GM21576 (cell line): ENCODE results near the gene NUP98.

Experiments
- ATAC-seq: cut with Tn5 transposase; IDR thresholded peaks from one replicate; pipeline ENCODE4 v1.9.1; 2021; ENCODE audit warnings: mild to moderate bottlenecking, moderate library complexity; ENCODE audit not compliant: unreplicated experiment

Gene NUP98

DNA sequence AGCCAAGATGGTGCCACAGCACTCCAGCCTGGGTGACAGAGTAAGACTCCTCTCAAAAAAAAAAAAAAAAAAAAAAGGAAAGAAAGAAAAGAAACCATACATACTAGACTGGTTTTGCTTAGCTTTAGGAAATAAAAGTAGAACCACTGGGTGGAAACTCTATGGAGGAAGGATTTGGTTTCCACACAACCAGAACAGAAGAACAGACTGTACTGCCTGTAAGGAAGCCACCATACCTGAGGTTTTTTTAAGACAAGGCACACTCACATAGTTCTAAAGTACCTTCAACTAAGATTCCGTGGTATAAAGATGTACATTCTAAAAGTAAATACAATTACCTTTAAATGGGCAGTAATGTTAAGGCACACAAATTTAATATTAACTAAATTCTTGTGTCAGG lies 58.6 kb downstream of the NUP98 start:
- no peak for ATAC-seq

DNA sequence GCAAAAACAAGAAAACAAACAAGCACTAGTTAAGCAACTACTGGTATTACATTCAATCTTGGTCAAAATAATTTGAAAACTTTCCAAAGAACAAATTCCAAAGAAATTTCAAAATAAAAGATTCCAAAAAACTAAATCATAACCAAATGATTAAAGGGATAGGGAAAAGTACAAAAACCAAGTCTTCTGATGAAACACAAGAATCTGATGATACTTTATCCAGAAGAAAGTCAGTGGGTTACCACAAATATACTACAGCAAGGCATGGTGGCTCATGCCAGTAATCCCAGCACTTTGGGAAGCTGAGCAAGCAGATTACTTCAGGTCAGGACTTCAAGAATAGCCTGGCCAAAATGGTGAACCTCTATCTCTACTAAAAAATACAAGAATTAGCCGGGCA lies 59.1 kb downstream of the NUP98 start:
- ATAC-seq: no peak

DNA sequence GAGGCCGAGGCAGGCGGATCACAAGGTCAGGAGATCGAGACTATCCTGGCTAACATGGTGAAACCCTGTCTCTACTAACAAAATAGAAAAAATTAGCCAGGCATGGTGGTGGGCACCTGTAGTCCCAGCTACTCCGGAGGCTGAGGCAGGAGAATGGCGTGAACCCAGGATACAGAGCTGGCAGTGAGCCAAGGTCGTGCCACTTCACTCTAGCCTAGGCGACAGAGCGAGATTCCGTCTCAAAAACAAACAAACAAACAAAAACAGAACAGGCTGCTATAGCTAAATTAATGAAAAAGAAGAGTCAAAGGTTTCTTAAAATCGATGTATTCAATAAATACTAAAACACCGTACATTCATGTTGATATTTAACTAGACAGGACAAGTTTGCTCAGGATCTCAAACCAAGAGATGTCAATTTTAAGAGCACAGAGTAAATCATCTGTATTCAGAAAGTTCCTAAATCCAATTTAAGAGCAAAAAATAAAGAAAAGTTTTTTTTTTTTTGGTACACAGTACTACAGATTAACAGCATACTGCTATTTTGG lies 59.9 kb downstream of the NUP98 start:
- no peak for ATAC-seq

DNA sequence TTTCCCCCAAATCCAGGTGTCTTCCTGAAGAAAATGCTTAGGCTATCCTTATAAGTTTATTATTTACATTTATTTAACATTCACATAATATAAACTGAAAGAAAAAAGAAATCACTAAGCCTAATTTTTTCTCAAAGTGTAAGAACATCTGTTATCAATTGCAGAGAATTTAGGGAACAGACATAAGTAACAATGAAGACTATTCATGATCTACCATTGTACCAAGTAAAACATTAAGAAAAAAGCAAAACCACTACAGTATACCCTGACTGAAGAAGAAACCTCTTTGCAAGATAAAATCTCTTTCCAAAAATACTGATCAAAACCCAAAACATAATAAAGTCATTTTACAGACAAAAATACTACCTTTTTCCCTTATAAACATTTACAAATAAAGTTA lies 60.5 kb downstream of the NUP98 start:
- ATAC-seq: no peak

- no peak for ATAC-seq
Observed at GRCh38 chr11:3735827-3736226, 61.5 kb downstream of the NUP98 start.

DNA sequence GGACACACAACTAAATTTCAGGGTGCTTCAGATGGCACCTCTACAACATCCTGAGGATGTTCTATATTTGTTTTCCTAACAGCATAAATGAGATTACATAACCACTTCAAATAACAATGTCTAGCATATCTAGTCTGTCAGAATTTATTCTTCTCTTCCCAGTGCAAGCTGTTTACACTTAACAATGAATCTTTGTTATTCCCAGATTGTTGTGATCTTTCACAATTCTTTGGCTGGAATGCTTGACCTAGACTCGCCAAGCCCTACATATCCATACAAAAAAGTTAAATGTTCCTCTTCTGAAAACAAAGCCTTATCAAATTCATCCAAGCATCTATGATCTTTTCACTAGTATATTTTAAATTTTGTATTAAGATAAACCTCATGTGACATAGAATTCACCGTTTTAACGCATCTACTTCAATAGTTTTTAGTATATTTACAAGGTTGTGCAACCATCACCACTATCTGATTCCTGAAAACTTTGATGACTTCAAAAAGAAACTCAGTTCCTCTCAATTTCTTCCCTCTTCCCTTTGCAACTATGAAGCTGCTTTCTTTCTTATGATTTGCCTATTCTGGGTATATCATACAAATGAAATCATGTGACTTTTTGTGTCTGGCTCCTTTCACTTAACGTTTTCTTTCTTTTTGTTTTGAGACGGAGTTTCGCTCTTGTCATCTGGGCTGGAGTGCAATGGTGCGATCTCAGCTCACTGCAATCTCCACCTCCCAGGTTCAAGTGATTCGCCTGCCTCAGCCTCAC lies 64.5 kb downstream of the NUP98 start:
- no peak for ATAC-seq

- no peak for ATAC-seq
Observed at GRCh38 chr11:3723014-3723708, 74.2 kb downstream of the NUP98 start.

GRCh38 chr11:3722100-3722499 lies 75.3 kb downstream of the NUP98 start:
- no peak for ATAC-seq

DNA sequence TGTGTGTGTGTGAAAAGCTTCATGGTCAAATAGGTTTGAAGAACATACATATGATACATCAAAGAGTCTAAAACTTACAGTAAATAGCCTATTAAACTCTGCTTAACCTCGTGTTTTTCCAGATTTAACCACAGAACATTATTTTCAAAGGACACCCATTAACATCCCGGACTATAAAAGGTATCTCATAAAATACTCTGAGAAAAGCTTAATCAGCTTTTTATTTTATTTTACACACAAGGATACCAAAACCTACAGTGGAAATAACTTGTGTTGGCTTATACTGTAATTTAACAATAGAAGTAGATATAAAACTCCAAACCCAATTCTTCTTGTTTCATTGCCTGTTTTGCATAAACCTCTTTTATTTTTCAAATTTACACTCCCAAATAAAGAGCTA lies 76.4 kb downstream of the NUP98 start:
- no peak for ATAC-seq

- no peak for ATAC-seq
Observed at GRCh38 chr11:3712274-3712673, 85.1 kb downstream of the NUP98 start.

DNA sequence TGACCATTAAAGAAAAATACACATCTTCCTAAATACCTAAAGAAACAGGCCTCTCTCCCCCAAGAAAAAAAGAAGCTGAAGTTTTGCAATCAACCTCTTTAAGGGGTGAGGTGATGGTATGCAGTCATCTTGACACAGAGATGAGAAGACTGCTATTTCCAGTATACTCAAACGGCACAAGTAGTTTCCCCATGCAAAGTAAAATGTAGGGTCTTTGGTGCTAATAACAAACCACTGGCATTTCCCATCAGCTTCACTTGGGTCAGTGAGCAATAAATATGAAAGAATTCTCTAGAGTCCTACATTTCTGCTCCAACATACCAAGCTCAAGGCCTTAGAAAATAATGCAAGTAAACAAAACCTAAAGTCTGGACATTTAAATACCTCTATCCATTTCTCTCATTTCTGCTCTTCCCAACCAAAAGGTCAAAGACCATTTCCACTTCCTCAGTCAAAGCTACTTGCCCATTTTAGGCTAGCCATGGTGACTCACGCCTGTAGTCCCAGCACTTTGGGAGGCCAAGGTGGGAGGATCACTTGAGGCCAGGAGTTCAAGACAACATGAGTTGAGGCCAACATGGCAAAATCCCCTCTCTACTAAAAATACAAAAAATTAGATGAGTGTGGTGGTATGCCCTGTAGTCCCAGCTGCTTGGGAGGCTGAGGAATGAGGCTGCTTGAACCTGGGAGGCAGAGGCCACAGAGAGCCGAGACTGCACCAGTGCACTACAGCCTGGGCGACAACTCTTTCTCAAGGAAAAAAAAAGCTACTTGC lies 86.7 kb downstream of the NUP98 start:
- no peak for ATAC-seq

GRCh38 chr11:3709977-3710376 lies 87.4 kb downstream of the NUP98 start:
- ATAC-seq: no peak

DNA sequence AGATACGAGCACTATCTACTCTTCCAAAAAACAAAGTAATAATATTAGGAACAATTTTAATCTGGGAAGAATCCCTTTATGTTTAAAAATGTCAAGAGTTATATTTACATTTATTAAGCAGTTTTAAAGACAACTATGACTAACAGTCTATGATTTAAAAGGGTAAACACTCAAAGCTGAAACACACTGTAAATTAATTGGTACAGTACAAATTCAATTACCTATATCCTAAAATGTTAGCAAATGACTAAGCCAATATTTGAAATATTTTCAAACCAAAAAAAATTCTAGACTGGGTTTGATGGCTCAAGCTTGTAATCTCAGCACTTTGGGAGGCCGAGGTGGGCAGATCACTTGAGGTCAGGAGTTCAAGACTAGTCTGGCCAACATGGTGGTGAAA lies 90.2 kb downstream of the NUP98 start:
- no peak for ATAC-seq

DNA sequence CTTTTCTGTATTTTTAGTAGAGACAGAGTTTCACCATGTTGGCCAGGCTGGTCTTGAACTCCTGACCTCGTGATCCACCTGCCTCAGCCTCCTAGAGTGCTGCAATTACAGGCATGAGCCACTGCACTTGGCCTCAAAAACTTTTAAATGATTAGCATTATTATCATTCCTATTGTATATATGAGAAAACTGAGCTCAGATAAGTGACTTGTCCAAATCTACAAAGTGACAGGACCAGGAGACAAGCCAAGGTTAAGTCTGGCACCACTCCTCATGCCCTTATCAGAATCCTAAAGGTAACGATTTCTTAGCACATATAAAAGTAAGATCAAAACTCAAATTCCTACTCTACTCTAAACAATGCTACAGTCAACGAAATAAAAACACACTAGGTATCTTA lies 94.0 kb downstream of the NUP98 start:
- ATAC-seq: no peak

GRCh38 chr11:3700910-3701309 lies 96.4 kb downstream of the NUP98 start:
- no peak for ATAC-seq

DNA sequence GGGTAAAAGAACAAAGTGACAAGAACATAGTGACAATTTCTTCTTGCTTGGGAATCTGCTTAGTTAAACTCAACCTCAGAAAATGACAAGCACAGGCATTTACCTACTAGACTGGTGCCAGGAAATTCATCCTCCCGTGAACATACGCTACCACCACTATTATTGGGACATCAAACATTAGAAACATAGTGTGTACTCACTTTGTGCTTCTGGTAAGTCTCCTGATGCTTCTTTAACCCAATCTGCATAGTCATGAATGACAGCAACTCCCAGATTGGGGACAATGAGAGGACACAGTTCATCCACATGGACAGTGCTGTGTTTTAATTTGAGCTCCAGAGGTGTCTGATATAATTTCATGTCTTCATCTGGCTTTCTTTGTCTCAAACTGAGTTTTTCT lies 96.9 kb downstream of the NUP98 start:
- no peak for ATAC-seq

DNA sequence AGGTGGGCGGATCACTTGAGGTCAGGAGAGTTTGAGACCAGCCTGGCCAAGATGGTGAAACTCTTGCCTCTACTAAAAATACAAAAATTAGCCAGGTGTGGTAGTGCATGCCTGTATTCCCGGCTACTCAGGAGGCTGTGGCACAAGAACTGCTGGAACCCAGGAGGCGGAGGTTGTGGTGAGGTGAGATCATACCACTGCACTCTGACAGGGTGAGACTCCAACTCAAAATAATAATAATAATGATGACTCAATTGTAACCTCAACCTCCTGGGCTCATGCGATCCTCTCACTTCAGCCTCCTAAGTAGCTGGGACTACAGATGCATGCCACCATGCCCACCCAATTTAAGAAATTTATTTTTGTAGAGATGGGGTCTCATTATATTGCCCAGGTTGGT lies 110.6 kb downstream of the NUP98 start:
- no peak for ATAC-seq

- no peak for ATAC-seq
Observed at GRCh38 chr11:3685923-3686322, 111.4 kb downstream of the NUP98 start.

- no peak for ATAC-seq
Observed at GRCh38 chr11:3684819-3685172, 112.6 kb downstream of the NUP98 start.

DNA sequence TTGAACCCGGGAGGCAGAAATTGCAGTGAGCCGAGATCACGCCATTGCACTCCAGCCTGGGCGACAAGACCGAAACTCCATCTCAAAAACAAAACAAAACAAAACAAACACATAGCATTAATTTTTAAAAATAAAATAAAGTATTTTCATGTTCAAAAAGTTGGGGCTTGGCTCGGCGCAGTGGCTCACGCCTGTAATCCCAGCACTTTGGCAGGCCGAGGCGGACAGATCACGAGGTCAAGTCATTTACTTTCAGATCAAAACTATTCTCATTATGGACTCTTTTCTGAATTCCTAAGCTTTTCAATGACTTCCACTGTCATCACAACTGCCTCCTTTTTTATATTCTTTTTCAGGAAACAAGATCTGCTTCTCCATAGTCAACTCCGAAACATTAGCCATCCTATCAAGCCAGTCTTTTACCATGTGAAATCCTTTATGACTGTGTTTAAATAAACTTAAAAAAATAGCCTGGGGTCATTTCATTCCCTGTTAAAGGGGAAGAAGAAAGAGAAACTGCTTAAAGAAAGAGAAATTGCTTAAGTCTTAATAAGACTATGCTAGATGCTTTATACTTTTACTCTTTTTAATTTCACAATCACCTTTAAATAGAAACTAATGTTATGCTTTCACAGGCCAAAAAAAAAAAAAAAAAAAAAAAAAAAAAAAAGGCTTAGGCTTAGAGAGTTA lies 113.1 kb downstream of the NUP98 start:
- no peak for ATAC-seq

DNA sequence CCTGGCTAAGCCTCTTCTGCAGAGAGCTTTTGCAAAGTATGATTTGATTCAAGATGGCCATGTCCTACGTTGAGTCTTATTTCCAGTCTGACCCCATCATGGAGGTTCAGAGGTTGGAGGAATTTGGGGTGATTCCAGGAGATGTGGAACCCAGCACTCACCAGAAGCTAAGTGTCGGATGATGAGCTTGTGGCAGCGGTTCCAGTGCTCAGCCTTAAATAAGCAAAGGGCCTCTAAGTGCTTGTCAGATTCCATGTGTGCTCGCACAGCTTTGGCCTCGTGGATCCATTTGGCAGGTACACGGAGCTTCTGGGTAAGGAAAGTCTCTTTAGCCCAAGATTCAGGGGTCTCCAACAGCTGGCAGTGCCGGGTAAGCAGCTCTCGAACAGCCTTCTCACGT lies 114.3 kb downstream of the NUP98 start:
- ATAC-seq: no peak
